Activated CD4-positive, CD25-positive, alpha-beta regulatory T cell (primary cell): ENCODE measurements around the gene PRSS8.
"Not testable (repeated sequence)": the region's sequence is repeated elsewhere in the genome, so short reads cannot be mapped to it uniquely, and the experiment has no call there.

ENCODE experiments used
- DNase-seq, 4 experiments: peaks; one replicate each; lab custom pipeline; 2025; lab: John Stamatoyannopoulos, UW

Gene PRSS8

GRCh38 chr16:31135535-31136286, at the start of gene PRSS8:
Gene PRSS8 (minus strand): TSS chr16:31135727. CDS start chr16:31135498, 229 bp downstream.
- no peak for DNase-seq

- no peak for DNase-seq
Measured at GRCh38 chr16:31184888-31185287, 49.4 kb upstream of the PRSS8 start.

GRCh38 chr16:31183432-31184428, 48.2 kb upstream of the PRSS8 start:
- DNase-seq: no peak

GRCh38 chr16:31182391-31182790, 46.9 kb upstream of the PRSS8 start:
- DNase-seq: no peak

GRCh38 chr16:31181102-31181830, 45.7 kb upstream of the PRSS8 start:
- DNase-seq: no peak

- peak; percentile 84 to 92 (median 84) for DNase-seq
Measured at GRCh38 chr16:31179747-31180459, 44.4 kb upstream of the PRSS8 start, which contains the start of gene FUS. Gene FUS (plus strand): TSS chr16:31180139. CDS start chr16:31180215, 76 bp downstream.

GRCh38 chr16:31179219-31179746, 43.8 kb upstream of the PRSS8 start:
- no peak for DNase-seq

- DNase-seq: peak in 2 of 4 experiments; percentile 11 to 16
Measured at GRCh38 chr16:31177136-31177535, 41.6 kb upstream of the PRSS8 start.

- DNase-seq: not testable (repeated sequence)
Measured at GRCh38 chr16:31170048-31170447, 34.5 kb upstream of the PRSS8 start.

- no peak for DNase-seq
Measured at GRCh38 chr16:31168848-31169247, 33.3 kb upstream of the PRSS8 start.

- no peak for DNase-seq
Measured at GRCh38 chr16:31167315-31167714, 31.8 kb upstream of the PRSS8 start.

GRCh38 chr16:31157136-31157535, 21.6 kb upstream of the PRSS8 start:
- DNase-seq: no peak

GRCh38 chr16:31150976-31151375, 15.4 kb upstream of the PRSS8 start:
- DNase-seq: not testable (repeated sequence)

GRCh38 chr16:31149894-31150890, 14.7 kb upstream of the PRSS8 start, which contains the start of gene PRSS36:
Gene PRSS36 (minus strand): TSS chr16:31150066. CDS start chr16:31150035, 31 bp downstream.
- DNase-seq: no peak

GRCh38 chr16:31149332-31149731, 13.8 kb upstream of the PRSS8 start:
- no peak for DNase-seq

GRCh38 chr16:31148896-31149295, 13.4 kb upstream of the PRSS8 start:
- no peak for DNase-seq

GRCh38 chr16:31148281-31148728, 12.8 kb upstream of the PRSS8 start:
- no peak for DNase-seq

- no peak for DNase-seq
Measured at GRCh38 chr16:31147574-31147973, 12.0 kb upstream of the PRSS8 start.

- DNase-seq: no peak
Measured at GRCh38 chr16:31145398-31145990, 10.0 kb upstream of the PRSS8 start.
